IPS-15b (cell line): ENCODE data around the gene RHBDD1.

Source experiments
- H3K27me3 ChIP-seq: one replicate; pipeline ENCODE4 v1.6.1; 2013; ENCODE audit warnings: low read length; ENCODE audit not compliant: control insufficient read depth, insufficient read depth
- H3K36me3 ChIP-seq: one replicate; pipeline ENCODE4 v1.6.1; 2013; ENCODE audit warnings: low read length; ENCODE audit not compliant: control insufficient read depth, insufficient read depth
- H3K4me1 ChIP-seq: one replicate; pipeline ENCODE4 v1.6.1; 2013; ENCODE audit warnings: mild to moderate bottlenecking, low read length; ENCODE audit not compliant: control insufficient read depth, insufficient read depth
- H3K4me3 ChIP-seq: one replicate; pipeline ENCODE4 v1.5.1; 2013; ENCODE audit warnings: low read depth, low read length
- H3K9ac ChIP-seq: one replicate; pipeline ENCODE4 v1.6.1; 2013; ENCODE audit warnings: low read depth, mild to moderate bottlenecking, low read length
- H3K9me3 ChIP-seq: one replicate; pipeline ENCODE4 v1.6.1; 2013; ENCODE audit warnings: mild to moderate bottlenecking, low read length; ENCODE audit not compliant: control insufficient read depth, insufficient read depth

RHBDD1 gene

GRCh38 chr2:227036527-227036926, 200.7 kb downstream of the RHBDD1 start:
- H3K9me3 ChIP-seq, result no peaks in the 10 kb centered on the region
- no peaks in the 10 kb centered on the region for H3K27me3 ChIP-seq
- no peak overlapping the region for H3K4me3 ChIP-seq
- no peaks in the 10 kb centered on the region for H3K36me3 ChIP-seq
- H3K4me1 ChIP-seq, result no peaks in the 10 kb centered on the region
- no peak overlapping the region for H3K9ac ChIP-seq

- no peaks in the 10 kb centered on the region for H3K4me1 ChIP-seq
Measured at GRCh38 chr2:227038550-227039189, 202.8 kb downstream of the RHBDD1 start.

GRCh38 chr2:227043981-227044380, 208.1 kb downstream of the RHBDD1 start:
- no peaks in the 10 kb centered on the region for H3K27me3 ChIP-seq
- no peak overlapping the region for H3K4me3 ChIP-seq
- no peak overlapping the region for H3K9ac ChIP-seq
- H3K36me3 ChIP-seq, result no peaks in the 10 kb centered on the region
- no peaks in the 10 kb centered on the region for H3K4me1 ChIP-seq
- H3K9me3 ChIP-seq, result no peaks in the 10 kb centered on the region

More at GRCh38 chr2:227038550-227039189, 202.8 kb downstream of the RHBDD1 start:
- Histone ChIP-seq H3K27me3 (no peaks in the 10 kb centered on the region), H3K9me3 (no peaks in the 10 kb centered on the region), H3K4me3 (no peak overlapping the region), H3K36me3 (no peaks in the 10 kb centered on the region), H3K9ac (no peak overlapping the region)
